HL-60 (cell line): ENCODE data around the gene MYOZ2.

Experiments used
- DNase-seq, 2 experiments: peaks; one replicate each; pipeline ENCODE4 v3.0.0-alpha.2; 2010 to 2020; ENCODE audit warnings: low read depth in 1 of 2, low spot score in 1 of 2
- H3K27ac ChIP-seq: fragments of 250-450 bp; sonication (Bioruptor Pico); replicated peaks from 2 replicates; pipeline ENCODE4 v1.5.1; 2020; ENCODE audit warnings: mild to moderate bottlenecking, moderate library complexity
- H3K27me3 ChIP-seq: fragments of 250-450 bp; sonication (Bioruptor Pico); 2 replicates; pipeline ENCODE4 v1.5.1; 2021; ENCODE audit warnings: mild to moderate bottlenecking, moderate library complexity; ENCODE audit not compliant: insufficient read depth, poor library complexity, severe bottlenecking
- H3K4me3 ChIP-seq: replicated peaks from 2 replicates; pipeline ENCODE4 v1.5.1; 2011; ENCODE audit warnings: mild to moderate bottlenecking, control low read depth, low read length; ENCODE audit not compliant: insufficient read depth
- CTCF ChIP-seq: IDR thresholded peaks from one replicate; pipeline ENCODE4 v1.5.1; 2011; ENCODE audit warnings: low read length, control low read depth, inconsistent platforms; ENCODE audit not compliant: insufficient read depth
- GABPA ChIP-seq: IDR thresholded peaks from 2 replicates; pipeline ENCODE4 v1.6.1; 2012; ENCODE audit warnings: low read depth
- POLR2AphosphoS5 ChIP-seq: IDR thresholded peaks from 2 replicates; pipeline ENCODE4 v1.6.1; 2012; ENCODE audit warnings: low read depth
- SPI1 ChIP-seq: IDR thresholded peaks from 2 replicates; pipeline ENCODE4 v1.6.1; 2012; ENCODE audit warnings: low read depth, mild to moderate bottlenecking, borderline replicate concordance
- TF ChIP-seq, protein P1 (sequence below): IDR thresholded peaks from 2 replicates; pipeline ENCODE4 v1.6.1; 2012; ENCODE audit warnings: low read depth; ENCODE audit not compliant: insufficient replicate concordance

MYOZ2 gene

DNA sequence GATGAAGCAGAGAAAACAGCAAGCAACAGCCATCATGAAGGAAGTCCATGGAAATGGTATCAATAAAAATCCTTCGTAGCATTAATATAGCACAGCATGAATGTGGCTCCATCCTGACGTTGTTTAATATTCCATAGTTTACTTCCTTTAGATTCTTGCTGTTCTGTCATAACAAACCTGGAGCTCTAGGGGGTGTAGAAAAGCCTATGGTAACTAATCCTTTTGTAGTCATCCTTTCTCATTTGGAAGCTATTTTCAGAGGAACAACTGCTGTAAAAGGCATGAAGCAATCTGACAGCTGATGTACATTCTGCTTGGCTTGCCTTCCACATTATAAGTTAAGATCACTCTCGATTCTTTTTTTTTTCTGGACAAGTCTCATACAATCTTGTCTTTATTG, 914 bp downstream of the MYOZ2 start:
- TF ChIP-seq CTCF (no peak), GABPA (no peak), SPI1 (no peak), POLR2AphosphoS5 (no peak)
- TF ChIP-seq, protein P1, sequence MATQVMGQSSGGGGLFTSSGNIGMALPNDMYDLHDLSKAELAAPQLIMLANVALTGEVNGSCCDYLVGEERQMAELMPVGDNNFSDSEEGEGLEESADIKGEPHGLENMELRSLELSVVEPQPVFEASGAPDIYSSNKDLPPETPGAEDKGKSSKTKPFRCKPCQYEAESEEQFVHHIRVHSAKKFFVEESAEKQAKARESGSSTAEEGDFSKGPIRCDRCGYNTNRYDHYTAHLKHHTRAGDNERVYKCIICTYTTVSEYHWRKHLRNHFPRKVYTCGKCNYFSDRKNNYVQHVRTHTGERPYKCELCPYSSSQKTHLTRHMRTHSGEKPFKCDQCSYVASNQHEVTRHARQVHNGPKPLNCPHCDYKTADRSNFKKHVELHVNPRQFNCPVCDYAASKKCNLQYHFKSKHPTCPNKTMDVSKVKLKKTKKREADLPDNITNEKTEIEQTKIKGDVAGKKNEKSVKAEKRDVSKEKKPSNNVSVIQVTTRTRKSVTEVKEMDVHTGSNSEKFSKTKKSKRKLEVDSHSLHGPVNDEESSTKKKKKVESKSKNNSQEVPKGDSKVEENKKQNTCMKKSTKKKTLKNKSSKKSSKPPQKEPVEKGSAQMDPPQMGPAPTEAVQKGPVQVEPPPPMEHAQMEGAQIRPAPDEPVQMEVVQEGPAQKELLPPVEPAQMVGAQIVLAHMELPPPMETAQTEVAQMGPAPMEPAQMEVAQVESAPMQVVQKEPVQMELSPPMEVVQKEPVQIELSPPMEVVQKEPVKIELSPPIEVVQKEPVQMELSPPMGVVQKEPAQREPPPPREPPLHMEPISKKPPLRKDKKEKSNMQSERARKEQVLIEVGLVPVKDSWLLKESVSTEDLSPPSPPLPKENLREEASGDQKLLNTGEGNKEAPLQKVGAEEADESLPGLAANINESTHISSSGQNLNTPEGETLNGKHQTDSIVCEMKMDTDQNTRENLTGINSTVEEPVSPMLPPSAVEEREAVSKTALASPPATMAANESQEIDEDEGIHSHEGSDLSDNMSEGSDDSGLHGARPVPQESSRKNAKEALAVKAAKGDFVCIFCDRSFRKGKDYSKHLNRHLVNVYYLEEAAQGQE = no peak
- no peak for DNase-seq
- Histone ChIP-seq H3K27me3 (no peaks in the 10 kb centered on the region), H3K27ac (no peak overlapping the region), H3K4me3 (no peak overlapping the region)

DNA sequence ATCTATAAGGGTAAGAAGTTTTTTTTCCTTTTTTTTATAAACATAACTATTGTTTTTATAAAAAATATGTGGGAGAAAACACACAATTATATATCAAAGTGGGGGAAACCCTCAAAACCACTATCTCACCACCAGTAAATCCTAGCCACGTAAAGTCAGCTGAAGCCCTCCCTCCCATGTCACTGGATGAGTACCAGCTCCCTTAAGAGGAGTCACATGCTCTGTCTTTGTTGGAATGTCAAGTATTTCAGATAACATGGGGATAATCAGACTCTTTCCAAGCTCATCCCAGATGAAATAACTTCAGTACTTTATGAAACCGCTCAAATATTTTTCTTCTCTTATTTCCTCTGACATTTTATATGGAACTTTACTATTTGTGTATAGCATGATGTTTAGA, 2.4 kb downstream of the MYOZ2 start:
- TF ChIP-seq, protein P1 = no peak
- TF ChIP-seq CTCF (no peak), GABPA (no peak), SPI1 (no peak), POLR2AphosphoS5 (no peak)
- Histone ChIP-seq H3K27me3 (no peaks in the 10 kb centered on the region), H3K4me3 (no peak overlapping the region), H3K27ac (no peak overlapping the region)
- no peak for DNase-seq

GRCh38 chr4:119139311-119139710, 3.7 kb downstream of the MYOZ2 start:
- Histone ChIP-seq H3K4me3 (no peak overlapping the region), H3K27ac (no peak overlapping the region), H3K27me3 (no peaks in the 10 kb centered on the region)
- TF ChIP-seq POLR2AphosphoS5 = no peak
- no peak for TF ChIP-seq SPI1
- no peak for TF ChIP-seq GABPA
- TF ChIP-seq, protein P1 = no peak
- no peak for TF ChIP-seq CTCF
- no peak for DNase-seq
